OCI-LY7 (cell line): Measurements from ENCODE around the gene MCM9. TPM values are rescaled to one million over a fixed set of nuclear protein-coding genes. Genes with fewer than 3 reads are reported as not detected.
A peak's percentile ranks its signal among the peaks of the same experiment; 100 is the strongest.

Experiments used
- BruUV-seq: library from RNA; stranded (reverse); fragments of 400-500 nt; replicated peaks from 2 replicates; lab custom pipeline; 2021; lab: Mats Ljungman, UMichigan
- CTCF ChIA-PET: fragments of 300-600 bp; sonication (Branson Sonifier 250); formaldehyde crosslinking; loops from one replicate; lab custom pipeline; 2022; ENCODE audit warnings: antibody characterized with exemption; ENCODE audit not compliant: unreplicated experiment; lab: Charles Lee
- POLR2A ChIA-PET: fragments of 300-600 bp; sonication (Branson Sonifier 250); formaldehyde crosslinking; loops from one replicate; lab custom pipeline; 2022; ENCODE audit warnings: antibody characterized with exemption; lab: Charles Lee
- DNase-seq: peaks from one replicate; pipeline ENCODE4 v3.0.0-alpha.2; 2015; ENCODE audit warnings: low spot score
- H2AFZ ChIP-seq: fragments of 200-600 bp; sonication (generic), shearing (Covaris generic); 2 replicates; pipeline ENCODE4 v1.6.1; 2014; ENCODE audit warnings: mild to moderate bottlenecking, antibody characterized with exemption, low read length, moderate library complexity
- H3K27ac ChIP-seq: fragments of 200-600 bp; sonication (generic); 2 replicates; pipeline ENCODE4 v1.5.1; 2014; ENCODE audit warnings: mixed run types, low read depth, mild to moderate bottlenecking, moderate library complexity, low read length, inconsistent platforms; ENCODE audit not compliant: poor library complexity, severe bottlenecking
- H3K36me3 ChIP-seq: fragments of 200-600 bp; sonication (generic); 2 replicates; pipeline ENCODE4 v1.6.1; 2014; ENCODE audit warnings: mild to moderate bottlenecking, antibody characterized with exemption, low read length, moderate library complexity, mixed read lengths; ENCODE audit not compliant: insufficient read depth
- H3K4me1 ChIP-seq: fragments of 200-600 bp; sonication (generic); 2 replicates; pipeline ENCODE4 v1.5.1; 2014; ENCODE audit warnings: mild to moderate bottlenecking, low read length; ENCODE audit not compliant: insufficient read depth, poor library complexity, severe bottlenecking
- H3K4me2 ChIP-seq: fragments of 200-600 bp; sonication (generic); 2 replicates; pipeline ENCODE4 v1.6.1; 2014; ENCODE audit warnings: mild to moderate bottlenecking, low read length
- H3K4me3 ChIP-seq: fragments of 200-600 bp; sonication (generic); 2 replicates; pipeline ENCODE4 v1.5.1; 2014; ENCODE audit warnings: mild to moderate bottlenecking, low read depth, low read length; ENCODE audit not compliant: poor library complexity, severe bottlenecking
- H3K79me2 ChIP-seq: fragments of 200-600 bp; sonication (generic); 2 replicates; pipeline ENCODE4 v1.6.1; 2016; ENCODE audit warnings: low read depth, mild to moderate bottlenecking, low read length, moderate library complexity, mixed read lengths; ENCODE audit not compliant: insufficient read depth
- H3K9me2 ChIP-seq: fragments of 200-600 bp; sonication (generic); 2 replicates; pipeline ENCODE4 v1.6.1; 2016; ENCODE audit warnings: mild to moderate bottlenecking, low read length, mixed read lengths; ENCODE audit not compliant: insufficient read depth
- H3K9me3 ChIP-seq: fragments of 200-600 bp; sonication (generic); 2 replicates; pipeline ENCODE4 v1.6.1; 2014; ENCODE audit warnings: mild to moderate bottlenecking, mixed run types, low read length, mixed read lengths
- H4K20me1 ChIP-seq: fragments of 200-600 bp; sonication (generic); 2 replicates; pipeline ENCODE4 v1.6.1; 2014; ENCODE audit warnings: mild to moderate bottlenecking, antibody characterized with exemption, low read length, moderate library complexity, mixed read lengths; ENCODE audit not compliant: insufficient read depth
- EZH2phosphoT487 ChIP-seq: fragments of 200-600 bp; sonication (generic); IDR thresholded peaks from 2 replicates; pipeline ENCODE4 v1.6.1; 2018; ENCODE audit warnings: low read depth, borderline replicate concordance, mild to moderate bottlenecking, mixed run types, antibody characterized with exemption, low read length, moderate library complexity, mixed read lengths
- intact Hi-C: fragments of 100-400 bp; cut with micrococcal nuclease; formaldehyde crosslinking; loops from one replicate; pipeline ENCODE4 v1.10.0; 2022; ENCODE audit not compliant: unreplicated experiment
- total RNA-seq, 2 experiments: library from RNA; depleted of rRNA in 1 of 2; stranded (reverse); fragments of >200 nt in 1 of 2; shearing (Covaris generic) in 1 of 2; gene quantifications; 2 replicates each; pipeline ENCODE4 v1.2.3, GENCODE V29; 2014 to 2022
- TF ChIP-seq, protein P1 (sequence below): fragments of 200-600 bp; sonication (generic); conservative IDR thresholded peaks from 2 replicates; pipeline ENCODE4 v1.5.1; 2014; ENCODE audit warnings: mild to moderate bottlenecking, antibody characterized with exemption, low read length, moderate library complexity, mixed read lengths

Gene MCM9
- total RNA-seq, 2 experiments from 2014 or later, result 17.4 to 18.8 TPM

DNA sequence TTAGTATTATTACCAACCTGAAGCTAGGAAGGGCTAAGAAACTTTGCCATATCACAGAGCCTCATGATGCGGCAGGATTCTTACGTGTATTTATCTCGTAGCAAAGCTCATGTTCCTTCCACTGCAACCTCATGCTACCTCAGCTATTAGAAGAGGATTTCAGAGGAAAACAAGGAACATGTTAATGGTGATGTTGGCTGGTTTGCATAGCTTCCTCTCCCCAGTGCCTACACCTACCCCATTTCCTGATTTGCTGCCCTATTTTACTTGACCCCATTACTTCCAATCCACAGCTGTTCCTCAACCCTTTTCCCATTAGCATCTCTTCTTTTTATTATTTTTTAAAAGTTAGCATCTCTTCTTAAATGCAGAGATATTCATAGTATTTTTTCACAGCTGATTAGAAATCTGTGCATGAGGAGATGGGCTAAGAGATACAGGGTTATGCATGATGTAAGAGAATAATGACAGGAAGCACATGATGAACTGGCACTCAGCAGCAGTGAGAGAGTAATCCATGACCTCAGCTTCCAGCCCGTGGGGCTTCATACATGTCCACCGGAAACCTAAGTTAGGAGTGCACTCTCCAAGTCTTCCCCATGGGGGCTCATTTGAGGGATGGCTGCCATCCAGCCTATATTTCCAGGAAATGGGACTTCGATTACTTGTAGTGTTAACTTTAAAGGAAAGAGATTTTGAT is 147.1 kb downstream of the MCM9 start:
- H4K20me1 ChIP-seq, result no peaks in the 10 kb centered on the region
- ChIA-PET POLR2A (interaction anchor here (0.6 to 0.9 kb wide), 5 partner anchors 79 to 1066 kb away, joined by 3 to 4 read pairs (median 3); no protein-coding TSS in a partner anchor), CTCF (no interaction called here)
- no peak overlapping the region; the same call in 1 of the 2 replicates for H3K4me2 ChIP-seq
- TF ChIP-seq, protein P1, sequence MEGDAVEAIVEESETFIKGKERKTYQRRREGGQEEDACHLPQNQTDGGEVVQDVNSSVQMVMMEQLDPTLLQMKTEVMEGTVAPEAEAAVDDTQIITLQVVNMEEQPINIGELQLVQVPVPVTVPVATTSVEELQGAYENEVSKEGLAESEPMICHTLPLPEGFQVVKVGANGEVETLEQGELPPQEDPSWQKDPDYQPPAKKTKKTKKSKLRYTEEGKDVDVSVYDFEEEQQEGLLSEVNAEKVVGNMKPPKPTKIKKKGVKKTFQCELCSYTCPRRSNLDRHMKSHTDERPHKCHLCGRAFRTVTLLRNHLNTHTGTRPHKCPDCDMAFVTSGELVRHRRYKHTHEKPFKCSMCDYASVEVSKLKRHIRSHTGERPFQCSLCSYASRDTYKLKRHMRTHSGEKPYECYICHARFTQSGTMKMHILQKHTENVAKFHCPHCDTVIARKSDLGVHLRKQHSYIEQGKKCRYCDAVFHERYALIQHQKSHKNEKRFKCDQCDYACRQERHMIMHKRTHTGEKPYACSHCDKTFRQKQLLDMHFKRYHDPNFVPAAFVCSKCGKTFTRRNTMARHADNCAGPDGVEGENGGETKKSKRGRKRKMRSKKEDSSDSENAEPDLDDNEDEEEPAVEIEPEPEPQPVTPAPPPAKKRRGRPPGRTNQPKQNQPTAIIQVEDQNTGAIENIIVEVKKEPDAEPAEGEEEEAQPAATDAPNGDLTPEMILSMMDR, result no peak
- no peak for TF ChIP-seq EZH2phosphoT487
- no peaks in the 10 kb centered on the region for H3K9me2 ChIP-seq
- no peak for DNase-seq
- no peaks in the 10 kb centered on the region for H3K9me3 ChIP-seq
- BruUV-seq, result no TSS peak
- no peak overlapping the region for H3K4me3 ChIP-seq
- peaks cover 10% of the 10 kb centered on the region for H3K4me1 ChIP-seq
- no peaks in the 10 kb centered on the region for H3K36me3 ChIP-seq
- peak overlapping the region; percentile 58; the same call in 1 of the 2 replicates for H2AFZ ChIP-seq
- no peaks in the 10 kb centered on the region for H3K79me2 ChIP-seq
- no peak overlapping the region for H3K27ac ChIP-seq
- intact Hi-C loops, result no loop called here

DNA sequence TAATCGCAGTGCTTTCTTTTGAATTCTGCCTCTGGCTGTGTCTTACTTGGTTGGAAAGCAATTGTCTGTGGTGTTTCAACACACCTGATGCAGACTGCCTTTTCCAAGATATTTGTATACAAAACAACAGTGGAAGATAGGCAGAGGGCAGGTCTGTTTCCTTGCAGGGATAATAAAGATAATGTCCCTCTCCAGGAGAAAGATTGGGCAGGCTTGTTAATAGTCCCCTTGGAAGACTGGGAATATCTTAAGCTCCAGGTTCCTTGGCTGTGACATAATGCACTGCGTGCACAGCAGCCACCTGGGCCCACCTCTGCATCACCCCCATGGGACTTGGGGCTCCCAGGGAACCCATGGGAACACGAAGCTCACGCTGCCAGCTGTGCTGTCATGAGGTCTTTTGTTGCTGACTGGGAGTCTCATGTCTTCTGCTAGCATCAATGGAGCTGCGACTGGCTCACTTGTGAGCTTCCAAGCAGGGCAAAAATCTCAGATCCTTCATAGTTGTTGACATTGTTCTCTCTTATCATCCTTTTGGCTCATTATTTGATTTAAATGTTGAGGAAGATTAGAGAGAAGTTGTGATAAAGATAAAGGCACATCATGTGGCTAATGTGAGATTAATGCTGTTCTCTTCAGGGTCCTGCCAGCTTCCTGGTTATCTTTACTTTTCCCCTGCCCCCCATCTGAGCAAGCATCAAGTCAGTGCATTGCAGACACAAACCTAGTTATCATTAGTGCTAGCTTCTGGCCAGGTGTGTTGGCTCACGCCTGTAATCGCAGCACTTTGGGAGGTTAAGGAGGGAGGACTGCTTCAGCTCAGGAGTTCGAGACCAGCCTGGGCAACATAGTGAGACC is 148.1 kb downstream of the MCM9 start:
- Histone ChIP-seq H3K4me2 (no peak overlapping the region), H3K9me3 (no peaks in the 10 kb centered on the region), H2AFZ (no peak overlapping the region), H4K20me1 (no peaks in the 10 kb centered on the region), H3K4me3 (no peak overlapping the region), H3K9me2 (no peaks in the 10 kb centered on the region), H3K79me2 (no peaks in the 10 kb centered on the region), H3K36me3 (no peaks in the 10 kb centered on the region), H3K4me1 (peaks cover 10% of the 10 kb centered on the region), H3K27ac (no peak overlapping the region)
- DNase-seq, result no peak
- intact Hi-C loops, result no loop called here
- BruUV-seq, result no TSS peak
- ChIA-PET POLR2A (interaction anchor here (0.7 to 1.1 kb wide), 3 partner anchors 66 to 184 kb away, joined by 3 to 5 read pairs (median 3); no protein-coding TSS in a partner anchor), CTCF (interaction anchor here (0.5 kb wide), 1 partner anchor 23 kb away, joined by 4 read pairs; no protein-coding TSS in a partner anchor)
- TF ChIP-seq, protein P1, result no peak
- no peak for TF ChIP-seq EZH2phosphoT487
